MM.1S (cell line): ENCODE results near the gene APRT.

Experiments
- EZH2 ChIP-seq: fragments of 300-600 bp; sonication (generic); optimal IDR thresholded peaks from 2 replicates; pipeline ENCODE3; 2017; ENCODE audit warnings: low read depth, mild to moderate bottlenecking, antibody characterized with exemption, low read length, mixed read lengths
- TF ChIP-seq, protein P1 (sequence below): fragments of 300-600 bp; sonication (generic); IDR thresholded peaks from 2 replicates; pipeline ENCODE4 v1.5.1; 2016; ENCODE audit warnings: antibody characterized with exemption, low read length, mixed read lengths

DNA sequence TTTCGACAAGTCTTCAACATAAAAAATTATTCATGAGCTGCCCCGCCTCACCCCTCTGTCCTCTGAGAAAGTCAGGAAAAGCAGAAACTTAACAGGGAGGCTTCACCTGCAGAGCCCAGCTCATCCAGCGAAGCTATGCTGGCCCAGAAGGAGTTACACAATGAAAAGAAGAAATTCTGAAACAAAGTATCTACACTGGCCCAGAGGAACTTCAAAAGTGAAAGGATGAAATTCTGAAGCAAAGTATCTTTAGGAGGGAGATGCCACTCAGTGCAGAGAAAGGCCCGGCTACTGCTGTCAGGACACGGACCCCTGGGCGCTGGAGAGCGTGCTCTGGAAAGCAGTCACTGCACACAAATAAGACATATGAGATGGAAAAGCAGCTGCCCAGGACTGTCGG lies 43.4 kb upstream of the APRT start:
- TF ChIP-seq, protein P1, sequence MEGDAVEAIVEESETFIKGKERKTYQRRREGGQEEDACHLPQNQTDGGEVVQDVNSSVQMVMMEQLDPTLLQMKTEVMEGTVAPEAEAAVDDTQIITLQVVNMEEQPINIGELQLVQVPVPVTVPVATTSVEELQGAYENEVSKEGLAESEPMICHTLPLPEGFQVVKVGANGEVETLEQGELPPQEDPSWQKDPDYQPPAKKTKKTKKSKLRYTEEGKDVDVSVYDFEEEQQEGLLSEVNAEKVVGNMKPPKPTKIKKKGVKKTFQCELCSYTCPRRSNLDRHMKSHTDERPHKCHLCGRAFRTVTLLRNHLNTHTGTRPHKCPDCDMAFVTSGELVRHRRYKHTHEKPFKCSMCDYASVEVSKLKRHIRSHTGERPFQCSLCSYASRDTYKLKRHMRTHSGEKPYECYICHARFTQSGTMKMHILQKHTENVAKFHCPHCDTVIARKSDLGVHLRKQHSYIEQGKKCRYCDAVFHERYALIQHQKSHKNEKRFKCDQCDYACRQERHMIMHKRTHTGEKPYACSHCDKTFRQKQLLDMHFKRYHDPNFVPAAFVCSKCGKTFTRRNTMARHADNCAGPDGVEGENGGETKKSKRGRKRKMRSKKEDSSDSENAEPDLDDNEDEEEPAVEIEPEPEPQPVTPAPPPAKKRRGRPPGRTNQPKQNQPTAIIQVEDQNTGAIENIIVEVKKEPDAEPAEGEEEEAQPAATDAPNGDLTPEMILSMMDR, result no peak
- TF ChIP-seq EZH2, result no peak
